Gastroesophageal sphincter (tissue), 4 donors: ENCODE measurements around the gene SLC35F1. TPM values are rescaled to one million over a fixed set of nuclear protein-coding genes. Genes with fewer than 3 reads are reported as not detected.
A peak's percentile ranks its signal among the peaks of the same experiment; 100 is the strongest.

ENCODE experiments used
- ATAC-seq: fragments of 150-250 bp; one replicate; pipeline ENCODE4 v1.9.1; 2016; ENCODE audit warnings: mild to moderate bottlenecking, moderate library complexity
- H3K27ac ChIP-seq, 4 donors: fragments of 200-600 bp; sonication (generic) in 3 of 4; 1 replicate in 3 of 4; 2 replicates in 1 of 4; pipeline ENCODE4 v1.5.1; 2016 to 2019
- H3K27me3 ChIP-seq: fragments of 200-600 bp; sonication (generic); one replicate; pipeline ENCODE4 v1.5.1; 2019
- H3K36me3 ChIP-seq, 2 donors: fragments of 200-600 bp; sonication (generic); one replicate each; pipeline ENCODE4 v1.5.1; 2019; ENCODE audit warnings: control low read depth in 1 of 2
- H3K4me1 ChIP-seq, 3 donors: fragments of 200-600 bp; sonication (generic); 1 replicate in 2 of 3; 2 replicates in 1 of 3; pipeline ENCODE4 v1.5.1; 2016 to 2019; ENCODE audit warnings: control low read depth in 2 of 3
- H3K4me3 ChIP-seq, 2 donors: fragments of 200-600 bp; sonication (generic); one replicate each; pipeline ENCODE4 v1.5.1; 2019; ENCODE audit warnings: mild to moderate bottlenecking in 1 of 2, moderate library complexity in 1 of 2
- H3K9me3 ChIP-seq, 3 donors: fragments of 200-600 bp; sonication (generic); one replicate each; pipeline ENCODE4 v1.5.1; 2017 to 2019; ENCODE audit warnings: control low read depth in 2 of 3
- EP300 ChIP-seq: sonication (generic); formaldehyde crosslinking; IDR thresholded peaks from one replicate; pipeline ENCODE4 v1.6.1; 2017; ENCODE audit warnings: antibody characterized with exemption, mild to moderate bottlenecking
- POLR2A ChIP-seq, 2 donors: fragments of 450-650 bp; IDR thresholded peaks; one replicate each; pipeline ENCODE4 v1.6.1; 2017; ENCODE audit warnings: antibody characterized with exemption in 2 of 2, mild to moderate bottlenecking in 2 of 2, moderate library complexity in 1 of 2
- POLR2AphosphoS5 ChIP-seq: sonication (generic); formaldehyde crosslinking; IDR thresholded peaks from one replicate; pipeline ENCODE4 v1.6.1; 2017; ENCODE audit warnings: antibody characterized with exemption
- WGBS, 2 donors: methylation state at CpG; one replicate each; pipeline ENCODE4 v1.1.5; 2018; ENCODE audit warnings: low coverage in 1 of 2; 5-methylcytosine and 5-hydroxymethylcytosine counted together
- total RNA-seq, 4 donors: library from RNA; depleted of rRNA; stranded (reverse); fragments of >200 nt; gene quantifications; one replicate each; pipeline ENCODE4 v1.1.0, GENCODE V29; 2016
- TF ChIP-seq, protein P1 (sequence below), 4 experiments: fragments of 200-600 bp in 2 of 4; fragments of 450-650 bp in 2 of 4; sonication (generic) in 1 of 4; IDR thresholded peaks; one replicate each; pipeline ENCODE4 v1.5.1; 2017 to 2019; ENCODE audit warnings: antibody characterized with exemption in 4 of 4, mild to moderate bottlenecking in 2 of 4, moderate library complexity in 2 of 4

Gene SLC35F1
- total RNA-seq, 4 donors from 2014 or later = 4.3 to 7.4 (median 5.9) TPM

DNA sequence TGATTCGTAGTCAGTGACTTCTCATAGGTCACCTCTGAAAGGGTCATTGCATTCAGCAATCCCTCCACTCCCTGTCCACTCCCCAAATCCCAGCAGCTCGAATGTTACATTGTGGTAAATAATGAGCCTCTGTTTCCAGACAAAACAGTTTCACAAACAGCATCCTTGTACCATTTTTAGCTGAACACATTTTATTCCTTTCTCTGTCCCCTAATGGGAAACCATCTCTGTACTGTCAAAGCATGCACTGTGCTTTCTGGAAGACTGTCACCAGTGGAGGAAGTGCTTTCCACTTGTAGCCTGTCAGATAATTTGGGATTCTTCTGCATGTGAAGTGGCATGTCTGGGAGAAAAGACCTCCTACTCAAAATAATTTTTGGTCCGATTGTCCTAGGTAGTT, 82.0 kb downstream of the SLC35F1 start:
- WGBS, 2 donors = 64 to 76% methylated on average over 3 of the region's 3 CpGs
- no peak for ATAC-seq
- Histone ChIP-seq H3K27me3 (no peaks in the 10 kb centered on the region), H3K27ac (no peak overlapping the region), H3K4me1 (no peaks in the 10 kb centered on the region), H3K9me3 (no peaks in the 10 kb centered on the region), H3K4me3 (no peak overlapping the region), H3K36me3 (no peaks in the 10 kb centered on the region)
- TF ChIP-seq POLR2AphosphoS5 = no peak
- no peak for TF ChIP-seq POLR2A (IDR thresholded peaks at IDR 0.05)
- no peak for TF ChIP-seq EP300
- TF ChIP-seq, protein P1, sequence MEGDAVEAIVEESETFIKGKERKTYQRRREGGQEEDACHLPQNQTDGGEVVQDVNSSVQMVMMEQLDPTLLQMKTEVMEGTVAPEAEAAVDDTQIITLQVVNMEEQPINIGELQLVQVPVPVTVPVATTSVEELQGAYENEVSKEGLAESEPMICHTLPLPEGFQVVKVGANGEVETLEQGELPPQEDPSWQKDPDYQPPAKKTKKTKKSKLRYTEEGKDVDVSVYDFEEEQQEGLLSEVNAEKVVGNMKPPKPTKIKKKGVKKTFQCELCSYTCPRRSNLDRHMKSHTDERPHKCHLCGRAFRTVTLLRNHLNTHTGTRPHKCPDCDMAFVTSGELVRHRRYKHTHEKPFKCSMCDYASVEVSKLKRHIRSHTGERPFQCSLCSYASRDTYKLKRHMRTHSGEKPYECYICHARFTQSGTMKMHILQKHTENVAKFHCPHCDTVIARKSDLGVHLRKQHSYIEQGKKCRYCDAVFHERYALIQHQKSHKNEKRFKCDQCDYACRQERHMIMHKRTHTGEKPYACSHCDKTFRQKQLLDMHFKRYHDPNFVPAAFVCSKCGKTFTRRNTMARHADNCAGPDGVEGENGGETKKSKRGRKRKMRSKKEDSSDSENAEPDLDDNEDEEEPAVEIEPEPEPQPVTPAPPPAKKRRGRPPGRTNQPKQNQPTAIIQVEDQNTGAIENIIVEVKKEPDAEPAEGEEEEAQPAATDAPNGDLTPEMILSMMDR (IDR thresholded peaks at IDR 0.05) = no peak

- WGBS, 2 donors = 44 to 69% methylated on average over 1 of the region's 1 CpG
- no peaks in the 10 kb centered on the region for H3K4me1 ChIP-seq
- no peaks in the 10 kb centered on the region for H3K9me3 ChIP-seq
- H3K36me3 ChIP-seq = no peaks in the 10 kb centered on the region
- TF ChIP-seq POLR2A (IDR thresholded peaks at IDR 0.05) = no peak
- TF ChIP-seq EP300 = no peak
- no peak for TF ChIP-seq POLR2AphosphoS5
- TF ChIP-seq, protein P1 (IDR thresholded peaks at IDR 0.05) = no peak
- ATAC-seq = no peak
- no peak overlapping the region for H3K4me3 ChIP-seq
- H3K27ac ChIP-seq = no peak overlapping the region
- no peaks in the 10 kb centered on the region for H3K27me3 ChIP-seq
Measured at GRCh38 chr6:117990151-117990550, 83.1 kb downstream of the SLC35F1 start.

GRCh38 chr6:117992856-117993255, 85.8 kb downstream of the SLC35F1 start:
- TF ChIP-seq EP300 (no peak), POLR2AphosphoS5 (no peak), POLR2A (IDR thresholded peaks at IDR 0.05) (no peak)
- TF ChIP-seq, protein P1 (IDR thresholded peaks at IDR 0.05) = no peak
- H3K4me1 ChIP-seq = no peaks in the 10 kb centered on the region
- no peak overlapping the region for H3K27ac ChIP-seq
- ATAC-seq = no peak
- no peak overlapping the region for H3K4me3 ChIP-seq
- H3K36me3 ChIP-seq = no peaks in the 10 kb centered on the region
- 64 to 80% methylated on average over 1 of the region's 1 CpG for WGBS, 2 donors
- H3K9me3 ChIP-seq = no peaks in the 10 kb centered on the region
- H3K27me3 ChIP-seq = no peaks in the 10 kb centered on the region

GRCh38 chr6:118012944-118013343, 105.9 kb downstream of the SLC35F1 start:
- ATAC-seq = peak; percentile 22
- H3K27ac ChIP-seq = no peak overlapping the region
- H3K4me3 ChIP-seq = no peak overlapping the region
- TF ChIP-seq POLR2AphosphoS5 (no peak), EP300 (no peak), POLR2A (IDR thresholded peaks at IDR 0.05) (no peak)
- TF ChIP-seq, protein P1 (IDR thresholded peaks at IDR 0.05) = no peak
- no peaks in the 10 kb centered on the region for H3K27me3 ChIP-seq
- H3K36me3 ChIP-seq = no peaks in the 10 kb centered on the region
- WGBS, 2 donors = 40 to 63% methylated on average over 5 of the region's 5 CpGs
- H3K4me1 ChIP-seq = no peaks in the 10 kb centered on the region
- no peaks in the 10 kb centered on the region for H3K9me3 ChIP-seq

- no peaks in the 10 kb centered on the region for H3K9me3 ChIP-seq
- H3K4me1 ChIP-seq = no peaks in the 10 kb centered on the region
- H3K27ac ChIP-seq = no peak overlapping the region
- H3K27me3 ChIP-seq = no peaks in the 10 kb centered on the region
- TF ChIP-seq, protein P1 (IDR thresholded peaks at IDR 0.05) = no peak
- TF ChIP-seq POLR2A (IDR thresholded peaks at IDR 0.05) (no peak), POLR2AphosphoS5 (no peak), EP300 (no peak)
- H3K4me3 ChIP-seq = no peak overlapping the region
- 76 to 78% methylated on average over 2 of the region's 2 CpGs for WGBS, 2 donors
- no peak for ATAC-seq
- no peaks in the 10 kb centered on the region for H3K36me3 ChIP-seq
Measured at GRCh38 chr6:118016532-118016931, 109.5 kb downstream of the SLC35F1 start.
